Sigmoid colon (tissue), 7 donors: ENCODE measurements around the gene MUC22. TPM values are rescaled to one million over a fixed set of nuclear protein-coding genes. Genes with fewer than 3 reads are reported as not detected.

ENCODE experiments used
- DNase-seq: peaks from one replicate; pipeline ENCODE4 v3.0.0-alpha.2; 2019
- H3K27ac ChIP-seq, 4 donors: fragments of 200-600 bp; sonication (generic); one replicate each; pipeline ENCODE4 v1.5.1; 2016 to 2019; ENCODE audit warnings: mild to moderate bottlenecking in 1 of 4
- H3K27me3 ChIP-seq, 3 donors: fragments of 200-600 bp; sonication (generic); one replicate each; pipeline ENCODE4 v1.5.1; 2019; ENCODE audit warnings: mild to moderate bottlenecking in 1 of 3
- H3K36me3 ChIP-seq, 4 donors: fragments of 200-600 bp; sonication (generic); one replicate each; pipeline ENCODE4 v1.5.1; 2016 to 2019
- H3K4me1 ChIP-seq, 4 donors: fragments of 200-600 bp; sonication (generic); one replicate each; pipeline ENCODE4 v1.5.1; 2017 to 2019
- H3K4me3 ChIP-seq, 4 donors: fragments of 200-600 bp; sonication (generic); one replicate each; pipeline ENCODE4 v1.5.1; 2017 to 2019; ENCODE audit warnings: mild to moderate bottlenecking in 2 of 4, moderate library complexity in 1 of 4
- H3K9me3 ChIP-seq, 4 donors: fragments of 200-600 bp in 3 of 4; sonication (generic) in 3 of 4; one replicate each; pipeline versions ENCODE4 v1.5.1 to v1.6.1; 2013 to 2019
- CTCF ChIP-seq, 4 experiments: fragments of 450-650 bp in 3 of 4; fragments of 200-600 bp in 1 of 4; IDR thresholded peaks; one replicate each; pipeline ENCODE4 v1.5.1; 2016 to 2019; ENCODE audit warnings: antibody characterized with exemption in 4 of 4, mild to moderate bottlenecking in 3 of 4, moderate library complexity in 2 of 4
- EP300 ChIP-seq, 4 donors: sonication (generic); formaldehyde crosslinking; IDR thresholded peaks; one replicate each; pipeline ENCODE4 v1.6.1; 2017; ENCODE audit warnings: antibody characterized with exemption in 4 of 4
- POLR2A ChIP-seq, 2 donors: fragments of 450-650 bp; IDR thresholded peaks; one replicate each; pipeline ENCODE4 v1.6.1; 2016; ENCODE audit warnings: antibody characterized with exemption in 2 of 2, mild to moderate bottlenecking in 2 of 2, moderate library complexity in 2 of 2
- POLR2AphosphoS5 ChIP-seq, 4 donors: sonication (generic); formaldehyde crosslinking; IDR thresholded peaks; one replicate each; pipeline ENCODE4 v1.6.1; 2017; ENCODE audit warnings: antibody characterized with exemption in 4 of 4
- WGBS, 2 donors: extraction: QIAGEN DNeasy Blood & Tissue Kit; methylation state at CpG; one replicate each; pipeline ENCODE4 v1.1.7; 2013; 5-methylcytosine and 5-hydroxymethylcytosine counted together
- intact Hi-C: fragments of 100-400 bp; cut with DNase I; formaldehyde crosslinking; loops from one replicate; pipeline ENCODE4 v1.15.1; 2023
- polyA plus RNA-seq, 3 donors: library from polyadenylated mRNA; stranded (reverse); fragments of 200-250 nt; gene quantifications; one replicate each; pipeline ENCODE4 v1.2.3, GENCODE V29; 2013
- total RNA-seq, 4 donors: library from RNA; depleted of rRNA; stranded (reverse); fragments of >200 nt; gene quantifications; one replicate each; pipeline ENCODE4 v1.1.0, GENCODE V29; 2016
- donor health status: healthy with polysubstance abuse.
- donor health status: Bipolar disorder and iron deficiency.
- donor health status: healthy.

MUC22 gene
- total and polyA plus RNA-seq, 7 donors, result not detected

GRCh38 chr6:31040801-31041200 lies 30.5 kb downstream of the MUC22 start:
- TF ChIP-seq CTCF (IDR thresholded peaks at IDR 0.05) (no peak), EP300 (IDR thresholded peaks at IDR 0.05) (no peak), POLR2AphosphoS5 (IDR thresholded peaks at IDR 0.05) (no peak), POLR2A (IDR thresholded peaks at IDR 0.05) (no peak)
- no peaks in the 10 kb centered on the region for H3K4me1 ChIP-seq

GRCh38 chr6:31041372-31041974 lies 31.2 kb downstream of the MUC22 start:
- DNase-seq, result no peak
- no peak overlapping the region for H3K27ac ChIP-seq
- H3K36me3 ChIP-seq, result no peaks in the 10 kb centered on the region
- no peaks in the 10 kb centered on the region for H3K9me3 ChIP-seq
- no peak overlapping the region for H3K4me3 ChIP-seq
- intact Hi-C loops, result loop anchor here (10.0 kb wide), 1 partner anchor 97 kb away; the partner anchor contains the start of gene MUCL3
- no peaks in the 10 kb centered on the region for H3K4me1 ChIP-seq
- TF ChIP-seq POLR2AphosphoS5 (IDR thresholded peaks at IDR 0.05), result no peak
- no peak for TF ChIP-seq POLR2A (IDR thresholded peaks at IDR 0.05)
- no peak for TF ChIP-seq EP300 (IDR thresholded peaks at IDR 0.05)
- TF ChIP-seq CTCF (IDR thresholded peaks at IDR 0.05), result no peak
- peaks cover 0 to under 1% (median 0%) of the 10 kb centered on the region in 3 donors for H3K27me3 ChIP-seq
- 17 to 57% methylated on average over 12 of the region's 12 CpGs for WGBS, 2 donors

More at GRCh38 chr6:31040801-31041200, 30.5 kb downstream of the MUC22 start:
- H3K4me3 ChIP-seq, result no peak overlapping the region
- WGBS, 2 donors, result 53 to 75% methylated on average over 7 of the region's 7 CpGs
- DNase-seq, result no peak
- intact Hi-C loops, result loop anchor here (10.0 kb wide), 1 partner anchor 96 kb away; the partner anchor contains the start of gene MUCL3
- no peaks in the 10 kb centered on the region for H3K27me3 ChIP-seq
- no peaks in the 10 kb centered on the region for H3K9me3 ChIP-seq
- H3K36me3 ChIP-seq, result no peaks in the 10 kb centered on the region
- H3K27ac ChIP-seq, result no peak overlapping the region

- no peaks in the 10 kb centered on the region for H3K9me3 ChIP-seq
- WGBS, 2 donors, result 29 to 37% methylated on average over 4 of the region's 4 CpGs
- H3K4me3 ChIP-seq, result no peak overlapping the region
- DNase-seq, result no peak
- H3K36me3 ChIP-seq, result no peaks in the 10 kb centered on the region
- no peaks in the 10 kb centered on the region for H3K4me1 ChIP-seq
- peak overlapping the region in 1 of 4 donors; percentile 28 for H3K27ac ChIP-seq
- H3K27me3 ChIP-seq, result peaks cover 0 to 8% (median 6%) of the 10 kb centered on the region in 3 donors
- TF ChIP-seq CTCF (IDR thresholded peaks at IDR 0.05) (peak in 2 of 4 experiments; percentile 17), POLR2AphosphoS5 (IDR thresholded peaks at IDR 0.05) (no peak), EP300 (IDR thresholded peaks at IDR 0.05) (no peak)
- intact Hi-C loops, result loop anchor here (10.0 kb wide), 1 partner anchor 98 kb away; the partner anchor contains the start of gene MUCL3
Observed at GRCh38 chr6:31042806-31043205, 32.5 kb downstream of the MUC22 start.

GRCh38 chr6:31048099-31048498 lies 37.8 kb downstream of the MUC22 start:
- H3K36me3 ChIP-seq, result no peaks in the 10 kb centered on the region
- no peaks in the 10 kb centered on the region for H3K9me3 ChIP-seq
- WGBS, 2 donors, result 71 to 77% methylated on average over 4 of the region's 4 CpGs
- H3K27ac ChIP-seq, result no peak overlapping the region
- intact Hi-C loops, result loop anchor here (10.0 kb wide), 1 partner anchor 103 kb away; the partner anchor contains the start of gene MUCL3
- peaks cover 0 to 15% (median 6%) of the 10 kb centered on the region in 3 donors for H3K27me3 ChIP-seq
- no peaks in the 10 kb centered on the region for H3K4me1 ChIP-seq
- H3K4me3 ChIP-seq, result no peak overlapping the region
- DNase-seq, result no peak
- no peak for TF ChIP-seq POLR2A (IDR thresholded peaks at IDR 0.05)
- TF ChIP-seq EP300 (IDR thresholded peaks at IDR 0.05), result no peak
- TF ChIP-seq CTCF (IDR thresholded peaks at IDR 0.05), result no peak
- TF ChIP-seq POLR2AphosphoS5 (IDR thresholded peaks at IDR 0.05), result no peak
